EH (cell line): ENCODE data around the gene SYNJ2.
A peak's percentile ranks its signal among the peaks of the same experiment; 100 is the strongest.

ENCODE experiments used
- DNase-seq: peaks from one replicate; pipeline ENCODE4 v3.0.0-alpha.2; 2015; ENCODE audit warnings: low read depth

The SYNJ2 gene

DNA sequence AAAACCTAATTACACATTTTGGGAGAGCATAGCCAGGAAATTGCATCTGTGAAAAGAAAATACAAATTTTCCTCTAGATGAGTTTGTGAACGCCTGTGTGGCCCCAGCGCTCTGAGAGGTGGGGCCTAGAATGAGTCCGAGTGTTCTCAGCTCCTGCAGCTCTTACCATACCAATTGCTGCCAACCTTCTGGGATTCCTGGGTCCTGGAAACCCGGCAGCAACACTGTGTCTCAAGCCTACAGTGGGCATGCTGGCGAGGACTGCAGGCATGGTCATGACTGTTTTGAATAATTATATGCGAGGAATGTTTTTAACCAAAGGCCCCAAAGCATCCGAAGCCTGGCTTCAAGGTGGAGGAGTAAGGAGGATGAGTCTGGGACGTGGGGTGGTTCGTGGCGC, 96.0 kb downstream of the SYNJ2 start:
- DNase-seq, result no peak

DNA sequence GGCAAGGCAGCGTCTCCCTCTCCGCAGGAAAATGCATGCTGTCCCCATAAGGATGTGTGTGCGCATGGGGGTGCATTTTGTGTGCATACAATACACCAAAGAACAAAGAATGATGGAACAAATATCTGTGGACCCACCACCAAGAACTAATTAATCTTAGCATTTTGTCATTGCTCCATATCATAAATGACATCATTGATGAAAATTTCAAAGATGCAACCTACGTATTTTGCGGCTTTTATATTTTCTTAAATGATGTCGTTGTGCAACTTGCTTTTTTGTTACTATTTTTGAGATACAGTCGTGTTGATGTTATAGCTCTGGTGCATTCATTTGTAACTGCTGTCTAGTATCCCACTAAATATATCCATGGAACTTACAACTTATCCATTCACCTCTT, 96.7 kb downstream of the SYNJ2 start:
- DNase-seq, result no peak

DNA sequence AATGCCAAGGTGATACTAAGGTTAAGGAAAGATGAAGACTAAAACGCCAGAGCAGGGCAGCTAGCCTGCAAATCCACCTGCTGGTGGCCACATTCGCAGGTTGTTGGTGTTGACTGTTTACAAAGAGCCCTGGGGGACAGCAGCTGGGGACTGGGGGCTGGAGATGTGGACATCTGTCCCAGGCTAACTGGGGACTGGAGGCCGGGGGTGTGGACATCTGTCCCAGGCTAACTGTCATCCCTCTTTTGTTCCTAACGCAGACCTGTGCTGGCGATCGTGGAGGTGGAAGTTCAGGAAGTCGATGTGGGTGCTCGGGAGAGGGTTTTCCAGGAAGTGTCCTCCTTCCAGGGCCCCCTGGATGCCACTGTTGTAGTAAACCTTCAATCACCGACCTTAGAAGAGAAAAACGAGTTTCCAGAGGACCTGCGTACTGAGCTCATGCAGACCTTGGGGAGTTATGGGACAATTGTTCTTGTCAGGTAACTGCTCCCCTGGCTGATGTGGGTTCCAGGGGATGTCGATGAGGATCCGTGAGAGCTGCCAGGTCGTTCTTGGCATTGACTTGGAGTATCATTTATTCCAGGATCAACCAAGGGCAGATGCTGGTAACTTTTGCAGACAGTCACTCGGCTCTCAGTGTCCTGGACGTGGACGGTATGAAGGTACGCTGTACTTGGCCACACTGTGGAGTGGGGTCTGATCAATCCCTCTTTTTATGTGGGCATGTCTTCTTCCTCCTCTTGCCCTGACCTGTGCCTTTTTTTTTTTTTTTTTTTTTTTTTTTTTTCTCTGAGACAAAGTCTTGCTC, 99.4 kb downstream of the SYNJ2 start:
- DNase-seq, result no peak

- DNase-seq, result no peak
Measured at GRCh38 chr6:158081657-158081935, 99.9 kb downstream of the SYNJ2 start.

GRCh38 chr6:158083455-158084325, 102.0 kb downstream of the SYNJ2 start:
- peak; percentile 34 for DNase-seq

GRCh38 chr6:158085261-158086053, 103.8 kb downstream of the SYNJ2 start:
- DNase-seq, result no peak

DNA sequence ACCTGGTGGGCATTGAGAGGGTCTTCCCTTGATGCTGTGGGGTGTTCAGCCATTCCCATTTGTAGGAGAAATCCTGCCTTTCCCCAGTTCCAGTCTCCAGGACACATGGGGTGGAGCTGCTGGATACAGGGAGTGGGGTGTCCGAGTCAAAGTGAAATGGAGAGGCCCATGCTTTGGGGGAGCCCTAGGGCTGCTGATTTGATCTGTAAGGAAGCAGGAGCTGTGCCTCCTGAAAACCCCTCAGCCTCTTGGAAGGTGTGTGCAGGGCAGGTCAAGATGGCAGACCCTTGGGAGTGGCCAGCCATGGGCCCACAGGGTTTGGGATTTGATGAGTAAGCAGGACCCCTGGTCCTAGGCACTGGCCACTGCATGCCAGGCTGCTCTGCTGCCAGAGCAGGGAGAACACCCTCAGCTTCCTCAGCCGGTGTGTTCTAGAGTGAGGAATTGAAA, 104.4 kb downstream of the SYNJ2 start:
- no peak for DNase-seq

DNA sequence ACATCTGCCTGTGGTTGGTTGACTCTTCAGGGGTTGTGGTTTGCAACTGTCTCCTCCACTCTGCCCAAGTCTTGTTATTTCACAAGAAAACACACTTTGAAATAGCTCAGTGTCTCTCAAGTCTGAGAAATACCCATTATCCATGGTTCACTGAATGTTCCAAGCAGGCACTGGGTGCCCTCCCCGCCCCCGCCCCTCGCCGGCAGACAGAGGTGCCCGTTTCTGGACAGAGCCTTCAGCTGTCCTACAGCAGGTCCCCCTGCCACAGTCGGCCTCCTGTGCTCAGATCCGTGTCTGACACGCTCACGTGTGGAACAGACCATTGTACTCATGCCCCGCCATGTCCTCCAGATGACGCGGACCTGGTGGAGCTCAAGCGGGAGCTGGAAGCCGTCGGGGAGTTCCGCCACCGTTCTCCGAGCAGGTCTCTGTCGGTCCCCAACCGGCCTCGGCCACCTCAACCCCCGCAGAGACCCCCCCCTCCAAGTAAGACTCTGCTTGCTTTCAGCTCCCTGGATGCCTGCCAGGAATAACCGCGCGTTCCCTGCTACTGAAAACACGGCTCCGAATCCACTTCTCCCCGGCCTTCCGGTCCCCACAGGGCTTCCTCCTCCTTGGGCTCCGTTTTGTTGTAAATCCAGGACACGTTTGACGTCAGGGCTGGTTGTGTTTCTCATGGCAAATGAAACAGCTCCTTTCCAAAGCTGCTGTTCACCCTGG, 105.0 kb downstream of the SYNJ2 start:
- DNase-seq, result peak; percentile 76

DNA sequence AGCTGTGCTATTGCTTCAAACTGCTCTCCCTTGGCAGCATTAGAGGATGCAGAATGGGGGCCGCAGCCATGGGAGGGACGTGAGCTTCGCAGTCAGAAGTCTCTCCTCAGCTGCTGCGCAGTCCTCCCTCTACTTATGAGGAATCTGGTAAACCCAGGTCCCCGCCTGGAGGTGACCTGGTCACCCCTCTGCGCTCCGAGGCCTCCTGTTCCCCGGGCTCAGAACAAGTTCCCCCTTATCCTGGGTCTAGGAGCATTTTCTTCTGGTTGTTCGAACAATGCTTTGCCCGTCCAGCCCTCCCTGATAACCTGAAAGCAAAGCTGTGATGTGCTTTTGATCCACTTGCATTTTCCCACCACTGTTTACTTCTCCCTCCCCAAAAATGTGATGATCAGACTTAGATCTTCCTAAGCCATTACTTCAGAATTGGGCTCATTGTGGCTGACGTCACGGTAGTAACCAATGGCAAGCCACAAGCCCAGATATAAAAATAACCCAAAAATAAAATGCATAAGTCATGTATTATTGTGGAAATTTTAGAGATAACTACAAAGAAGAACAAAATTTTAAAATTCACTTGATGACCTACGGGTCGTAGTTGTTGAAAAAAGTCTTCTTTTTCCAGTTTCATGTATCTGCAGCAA, 105.7 kb downstream of the SYNJ2 start:
- DNase-seq, result no peak

DNA sequence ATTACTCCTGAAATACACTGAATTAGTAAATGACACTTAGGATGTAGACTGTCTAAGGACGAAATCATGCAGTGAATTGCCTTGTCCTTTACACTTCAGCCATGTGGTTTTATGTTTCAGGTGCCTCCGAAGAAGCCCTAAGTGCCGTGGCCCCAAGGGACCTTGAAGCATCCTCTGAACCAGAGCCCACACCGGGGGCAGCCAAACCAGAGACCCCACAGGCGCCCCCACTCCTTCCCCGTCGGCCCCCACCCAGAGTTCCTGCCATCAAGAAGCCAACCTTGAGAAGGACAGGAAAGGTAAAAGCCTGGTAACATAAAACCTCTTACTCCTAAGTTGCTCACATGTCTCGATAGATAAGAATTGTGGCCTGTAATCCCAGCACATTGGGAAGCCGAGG, 111.1 kb downstream of the SYNJ2 start:
- DNase-seq, result no peak

DNA sequence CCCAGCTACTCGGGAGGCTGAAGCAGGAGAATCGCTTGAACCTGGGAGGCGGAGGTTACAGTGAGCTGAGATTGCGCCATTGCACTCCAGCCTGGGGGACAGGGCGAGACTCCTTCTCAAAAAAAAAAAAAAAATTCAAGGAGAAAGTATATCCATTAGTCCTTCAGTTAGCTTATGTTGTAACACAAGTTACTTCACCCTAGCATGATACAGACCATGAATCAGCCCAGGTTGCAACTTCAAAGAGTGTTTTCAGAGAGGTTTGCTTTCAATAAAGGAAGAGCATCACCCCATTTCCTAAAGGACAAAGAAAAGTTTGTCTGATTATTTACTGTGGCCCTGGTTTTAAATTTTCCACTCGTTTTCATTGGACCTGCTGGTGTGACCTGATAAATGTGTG, 113.4 kb downstream of the SYNJ2 start:
- DNase-seq, result no peak

GRCh38 chr6:158095671-158096070, 114.0 kb downstream of the SYNJ2 start:
- no peak for DNase-seq

- no peak for DNase-seq
Measured at GRCh38 chr6:158103228-158103627, 121.6 kb downstream of the SYNJ2 start.

GRCh38 chr6:158104696-158105095, 123.0 kb downstream of the SYNJ2 start:
- no peak for DNase-seq

- DNase-seq, result no peak
Measured at GRCh38 chr6:158109748-158110147, 128.1 kb downstream of the SYNJ2 start.

GRCh38 chr6:158110986-158111385, 129.3 kb downstream of the SYNJ2 start:
- DNase-seq, result no peak

DNA sequence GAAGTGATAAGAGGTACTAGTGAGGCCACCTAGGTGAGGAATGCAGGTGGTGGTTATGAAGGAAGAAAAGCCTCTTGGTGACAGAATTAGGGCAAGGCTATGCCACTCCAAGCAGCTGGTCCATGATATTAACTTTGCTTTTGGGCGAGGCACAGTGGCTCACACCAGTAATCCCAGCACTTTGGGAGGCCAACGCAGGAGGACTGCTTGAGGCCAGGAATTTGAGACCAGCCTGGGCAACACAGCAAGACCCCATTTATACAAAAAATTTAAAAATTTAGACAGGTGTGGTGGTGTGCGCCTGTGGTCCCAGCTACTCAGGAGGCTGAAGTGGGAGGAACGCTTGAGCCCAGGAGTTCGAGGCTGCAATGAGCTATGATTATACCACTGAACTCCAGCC, 130.3 kb downstream of the SYNJ2 start:
- no peak for DNase-seq

- no peak for DNase-seq
Measured at GRCh38 chr6:158113802-158114201, 132.1 kb downstream of the SYNJ2 start.

- DNase-seq, result no peak
Measured at GRCh38 chr6:158115102-158115501, 133.4 kb downstream of the SYNJ2 start.

- DNase-seq, result no peak
Measured at GRCh38 chr6:158115508-158115907, 133.8 kb downstream of the SYNJ2 start.

- DNase-seq, result no peak
Measured at GRCh38 chr6:158118886-158119285, 137.2 kb downstream of the SYNJ2 start.
